GM03348 (cell line): ENCODE data around the gene MOSMO.
"Not testable (repeated sequence)": the region's sequence is repeated elsewhere in the genome, so short reads cannot be mapped to it uniquely, and the experiment has no call there.

ENCODE experiments used
- DNase-seq: peaks from one replicate; pipeline ENCODE4 v3.0.0; 2012; ENCODE audit warnings: low spot score

Gene MOSMO

DNA sequence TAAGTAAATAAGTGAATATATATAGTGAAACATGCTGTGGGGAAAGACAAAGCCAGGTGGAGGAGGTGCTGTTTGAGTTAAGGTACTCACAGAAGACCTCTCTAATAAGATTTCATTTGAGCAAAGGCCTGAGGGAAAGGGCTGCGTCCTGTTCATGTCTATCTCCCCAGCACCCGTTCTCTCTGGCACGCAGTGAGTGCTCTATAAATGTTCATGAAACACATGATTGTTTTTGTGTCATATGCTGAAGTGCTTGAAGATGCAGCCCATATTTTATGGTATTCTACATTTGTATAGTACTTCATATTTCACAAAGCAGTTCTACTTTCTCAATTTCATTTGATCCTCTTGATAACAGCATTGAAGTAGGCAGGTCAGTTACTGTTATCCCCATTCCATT is 85.4 kb downstream of the MOSMO start:
- DNase-seq, result no peak

- DNase-seq, result no peak
These were observed 86.1 kb downstream of the MOSMO start for GRCh38 chr16:22093996-22094395.

DNA sequence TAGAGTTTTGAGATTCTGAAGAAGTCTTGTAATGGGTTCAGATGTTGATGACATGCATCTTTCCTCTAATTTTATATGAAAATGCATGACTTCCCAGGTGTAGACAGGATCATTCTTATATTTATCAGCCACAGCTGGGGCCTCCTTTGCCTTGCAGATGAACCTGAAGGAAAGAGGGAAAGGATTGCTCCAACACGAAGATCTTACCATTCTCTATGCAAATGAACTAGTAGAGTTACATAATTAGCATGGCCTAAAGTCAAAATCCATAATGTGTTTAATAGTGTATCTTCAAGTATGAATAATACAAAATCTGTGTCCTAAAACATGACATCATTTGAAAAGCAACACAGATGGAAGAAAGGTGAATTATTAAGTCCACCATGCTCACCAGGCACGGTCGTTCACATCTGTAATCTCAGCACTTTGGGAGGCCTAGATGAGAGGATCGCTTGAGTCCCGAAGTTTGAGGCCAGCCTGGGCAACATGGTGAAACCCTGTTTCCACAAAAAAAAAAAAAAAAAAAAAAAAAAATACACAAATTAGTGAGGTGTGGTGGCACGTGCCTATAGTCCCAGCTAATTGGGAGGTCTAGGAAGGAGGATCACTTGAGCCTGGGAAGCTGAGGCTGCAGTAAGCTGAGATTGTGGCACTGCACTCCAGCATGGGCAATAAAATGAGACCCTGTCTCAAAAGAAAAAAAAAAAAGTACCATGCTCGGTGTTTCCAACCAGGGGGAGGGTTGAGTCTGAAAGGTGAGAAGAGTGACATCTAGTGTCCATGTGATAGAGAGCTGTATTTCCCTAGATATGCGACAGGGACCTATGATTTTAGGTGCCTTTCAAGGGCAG is 90.7 kb downstream of the MOSMO start:
- peak; percentile 80 for DNase-seq

DNA sequence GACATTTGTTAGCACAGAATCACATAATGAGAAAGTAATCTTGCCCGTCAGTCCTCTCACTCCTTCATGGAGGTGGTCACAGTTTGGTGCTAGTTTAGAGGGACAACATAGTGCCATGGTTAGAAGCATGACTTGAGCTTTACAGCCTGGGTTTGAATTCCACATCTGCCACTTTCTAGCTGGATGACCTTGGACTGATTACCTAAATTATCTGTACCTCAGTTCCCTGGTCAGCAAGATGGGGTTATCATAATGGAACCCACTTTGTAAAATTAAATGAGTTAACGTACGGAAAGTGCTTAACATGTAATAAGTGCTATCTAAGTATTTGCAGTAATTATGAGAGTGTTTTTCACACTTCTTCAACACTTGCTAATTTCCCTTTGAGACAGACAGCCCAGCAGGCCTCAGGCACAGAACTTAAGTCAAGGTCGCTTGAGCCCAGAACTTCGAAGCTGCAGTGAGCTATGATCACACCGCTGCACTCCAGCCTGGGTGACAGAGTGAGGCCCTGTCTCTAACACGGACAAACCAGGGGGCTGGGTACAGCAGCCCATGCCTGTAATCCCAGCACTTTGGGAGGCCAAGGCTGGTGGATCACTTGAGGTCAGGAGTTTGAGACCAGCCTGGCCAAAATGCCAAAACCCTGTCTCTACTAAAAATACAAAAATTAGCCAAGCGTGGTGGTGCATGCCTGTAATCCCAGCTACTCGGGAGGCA is 91.5 kb downstream of the MOSMO start:
- DNase-seq, result no peak

GRCh38 chr16:22103441-22103840 is 95.5 kb downstream of the MOSMO start:
- no peak for DNase-seq

DNA sequence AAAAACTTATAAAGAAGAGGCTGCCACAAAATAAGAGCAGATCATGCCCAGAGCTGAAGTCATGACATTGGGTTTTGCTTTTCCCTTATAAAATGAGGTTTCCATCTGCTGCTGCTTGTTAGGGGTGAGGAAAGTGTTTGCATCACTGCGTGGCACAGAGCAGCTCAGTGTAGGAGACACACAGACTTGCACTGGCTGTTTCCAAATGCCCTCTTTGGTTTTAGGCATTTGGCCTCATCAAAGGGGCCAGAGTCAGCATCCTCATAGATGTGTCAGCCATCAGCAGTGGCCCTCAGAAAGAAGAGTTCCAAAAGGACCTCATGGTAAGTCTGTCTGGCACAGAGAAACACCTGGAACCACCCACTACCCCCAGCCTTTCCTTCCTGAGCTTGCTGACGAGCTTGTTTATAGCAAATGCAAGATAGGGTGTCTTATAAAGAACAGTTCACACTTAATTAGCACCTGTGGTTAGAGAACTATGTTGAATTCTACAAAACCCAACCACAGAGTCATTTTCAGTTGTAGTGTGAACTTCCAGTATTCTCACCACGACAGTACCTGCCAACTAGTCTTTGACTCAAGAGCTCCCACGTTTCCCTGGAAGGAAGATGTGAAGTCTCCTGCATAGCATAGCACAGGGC is 101.5 kb downstream of the MOSMO start:
- no peak for DNase-seq

DNA sequence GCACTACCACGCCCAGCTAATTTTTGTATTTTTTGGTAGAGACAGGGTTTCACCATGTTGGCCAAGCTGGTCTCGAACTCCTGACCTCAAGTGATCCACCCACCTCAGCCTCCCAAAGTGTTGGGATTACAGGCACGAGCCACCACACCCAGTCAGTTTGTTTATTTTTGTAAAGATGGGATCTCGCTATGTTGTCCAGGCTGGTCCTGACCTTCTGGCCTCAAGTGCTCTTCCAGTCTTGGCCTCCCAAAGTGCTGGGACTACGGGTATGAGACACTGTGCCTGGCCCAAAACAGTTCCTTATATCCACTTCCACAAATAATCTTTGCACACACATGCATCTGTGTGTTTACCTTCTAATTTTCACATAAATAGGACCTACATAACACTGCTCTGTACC is 103.7 kb downstream of the MOSMO start:
- not testable (repeated sequence) for DNase-seq

DNA sequence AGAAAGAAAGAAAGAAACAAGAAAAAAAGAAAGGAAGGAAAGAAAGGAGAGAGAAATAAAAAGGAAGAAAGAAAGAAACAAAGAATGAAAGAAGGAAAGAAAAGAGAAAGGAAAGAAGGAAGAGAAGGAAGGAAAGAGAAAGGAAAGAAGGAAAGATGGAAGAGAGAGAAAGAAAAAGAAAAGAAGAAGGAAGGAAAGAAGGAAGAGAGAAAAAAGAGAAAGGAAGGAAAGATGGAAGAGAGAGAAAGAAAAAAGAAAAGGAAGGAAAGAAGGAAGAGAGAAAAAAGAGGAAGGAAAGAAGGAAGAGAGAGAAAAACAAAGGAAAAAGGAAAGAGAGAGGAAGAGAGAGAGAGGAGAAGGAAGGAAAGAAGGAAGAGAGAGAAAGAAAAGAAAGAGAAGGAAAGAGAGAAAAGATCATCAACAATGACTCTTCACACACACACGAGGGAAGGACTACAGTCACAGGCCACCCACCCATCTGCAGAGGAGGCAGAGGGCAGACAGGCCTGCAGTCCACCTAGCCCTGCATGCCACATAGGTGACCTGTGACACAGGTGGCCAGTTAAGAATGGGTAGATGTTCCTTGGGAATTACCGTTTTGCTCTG is 108.3 kb downstream of the MOSMO start:
- DNase-seq, result no peak

DNA sequence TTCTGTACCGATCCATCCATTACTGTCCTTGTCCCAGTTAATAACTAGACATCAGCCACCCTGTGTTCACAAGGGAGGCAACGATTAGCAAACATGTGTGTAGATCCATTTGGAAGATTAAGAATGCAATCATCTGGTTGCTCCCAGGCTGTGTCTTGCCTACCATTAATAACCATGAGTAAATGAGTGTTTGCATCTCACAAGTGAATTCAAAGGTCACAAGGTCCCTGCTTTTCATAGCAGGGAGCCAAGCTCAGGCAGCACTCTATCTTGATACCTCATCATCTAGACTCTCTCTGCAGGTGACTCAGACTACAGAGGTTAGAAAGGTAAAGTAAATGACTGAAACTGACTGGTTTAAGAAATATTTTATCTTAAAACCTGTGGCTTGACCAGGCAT is 109.7 kb downstream of the MOSMO start:
- no peak for DNase-seq

GRCh38 chr16:22120440-22120839 is 112.5 kb downstream of the MOSMO start:
- DNase-seq, result no peak

DNA sequence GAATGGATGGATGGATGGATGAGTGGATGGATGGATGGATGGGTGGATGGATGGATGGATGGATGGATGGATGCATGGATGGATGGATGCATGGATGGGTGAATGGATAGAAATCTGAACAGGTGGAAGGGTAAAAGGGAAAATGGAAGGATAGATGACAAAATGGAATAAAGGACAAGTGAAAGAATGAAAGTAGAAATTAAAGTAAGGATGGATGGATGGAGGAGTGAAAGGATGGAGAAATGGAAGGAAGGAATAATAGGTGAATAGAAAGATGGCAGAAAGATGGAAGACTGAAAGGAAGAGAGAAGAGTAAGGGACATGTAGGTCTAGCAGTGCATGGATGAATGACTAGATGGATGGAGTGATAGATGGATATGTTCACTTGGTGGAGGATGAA is 114.3 kb downstream of the MOSMO start:
- DNase-seq, result no peak

DNA sequence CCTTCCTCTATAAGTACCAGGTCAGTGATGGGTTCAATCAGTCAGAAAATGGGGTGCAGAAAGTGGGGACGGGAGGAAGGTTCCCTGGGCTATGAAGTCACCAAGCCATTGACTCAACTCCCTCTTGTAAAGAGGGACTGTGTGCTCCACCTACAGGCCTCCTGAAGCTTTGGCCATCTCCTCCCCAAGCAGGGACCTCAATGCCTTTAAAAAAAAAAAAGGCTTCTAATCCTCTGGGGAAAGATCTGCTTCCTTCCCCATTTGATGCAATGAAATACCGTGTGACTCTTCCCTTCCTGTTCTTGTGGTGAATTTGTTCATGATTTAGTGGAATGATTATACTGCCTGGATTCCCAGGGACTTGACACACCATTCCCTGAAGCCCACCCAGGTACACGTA is 115.2 kb downstream of the MOSMO start:
- DNase-seq, result no peak

DNA sequence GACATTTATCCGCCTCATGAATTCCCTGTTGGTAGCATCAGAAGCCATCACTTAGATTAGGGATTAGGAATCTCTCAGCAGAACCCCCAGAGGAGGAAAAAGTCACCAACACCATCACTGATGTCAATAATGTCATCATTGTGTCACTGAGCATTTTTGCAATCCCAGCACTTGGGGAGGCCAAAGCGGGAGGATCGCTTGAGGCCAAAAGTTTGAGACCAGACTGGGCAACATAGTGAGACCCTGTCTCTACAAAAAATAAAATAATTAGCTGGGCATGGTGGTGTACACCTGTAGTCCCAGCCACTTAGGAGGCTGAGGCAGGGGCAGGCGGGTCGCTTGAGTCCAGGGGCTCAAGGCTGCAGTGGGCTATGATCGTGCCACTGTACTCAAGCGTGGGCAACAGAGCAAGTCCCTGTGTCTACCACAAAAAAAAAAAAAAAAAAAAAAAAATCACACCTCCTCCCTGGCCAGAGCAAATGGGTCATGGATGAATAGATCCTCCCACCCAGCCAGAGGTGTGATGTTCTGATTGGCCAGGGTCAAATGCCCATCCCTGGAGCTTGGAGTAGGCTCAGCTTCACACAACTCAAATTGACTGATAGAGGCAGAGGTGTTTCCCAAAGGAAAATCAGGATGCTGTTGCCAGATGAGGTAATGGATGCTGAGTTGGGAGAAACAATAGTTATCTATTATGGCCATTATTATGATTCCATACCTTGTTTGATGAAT is 116.0 kb downstream of the MOSMO start:
- DNase-seq, result no peak

DNA sequence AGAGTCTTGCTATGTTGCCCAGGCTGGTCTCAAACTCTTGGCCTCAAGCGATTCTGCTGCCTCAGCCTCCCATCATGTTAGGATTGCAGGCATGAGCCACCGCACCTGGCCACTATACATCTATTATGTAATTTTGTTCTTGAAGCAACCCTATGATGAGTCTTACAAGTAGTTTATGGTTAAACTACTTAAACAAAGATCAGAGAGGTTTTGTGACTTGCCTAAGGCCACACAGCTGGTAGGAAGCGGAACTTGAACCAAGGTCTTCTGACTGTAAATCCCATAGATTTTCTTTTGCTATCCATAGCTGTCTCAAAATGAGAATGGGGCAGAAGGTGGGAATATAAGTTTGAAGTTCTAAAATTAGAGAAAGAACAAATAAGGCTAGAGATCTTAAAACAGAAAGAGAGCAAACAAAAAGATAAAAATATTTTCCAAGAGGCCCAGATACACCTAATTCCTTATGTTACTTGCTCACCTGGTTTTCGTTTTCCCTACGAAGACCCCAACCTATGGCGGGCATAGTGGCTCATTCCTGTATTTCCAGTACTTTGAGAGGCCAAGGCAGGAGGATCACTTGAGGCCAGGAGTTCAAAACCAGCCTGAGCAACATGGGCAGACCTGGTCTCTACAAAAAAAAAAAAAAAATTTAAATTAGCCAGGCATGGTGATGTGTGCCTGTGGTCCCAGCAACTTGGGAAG is 116.8 kb downstream of the MOSMO start:
- no peak for DNase-seq

DNA sequence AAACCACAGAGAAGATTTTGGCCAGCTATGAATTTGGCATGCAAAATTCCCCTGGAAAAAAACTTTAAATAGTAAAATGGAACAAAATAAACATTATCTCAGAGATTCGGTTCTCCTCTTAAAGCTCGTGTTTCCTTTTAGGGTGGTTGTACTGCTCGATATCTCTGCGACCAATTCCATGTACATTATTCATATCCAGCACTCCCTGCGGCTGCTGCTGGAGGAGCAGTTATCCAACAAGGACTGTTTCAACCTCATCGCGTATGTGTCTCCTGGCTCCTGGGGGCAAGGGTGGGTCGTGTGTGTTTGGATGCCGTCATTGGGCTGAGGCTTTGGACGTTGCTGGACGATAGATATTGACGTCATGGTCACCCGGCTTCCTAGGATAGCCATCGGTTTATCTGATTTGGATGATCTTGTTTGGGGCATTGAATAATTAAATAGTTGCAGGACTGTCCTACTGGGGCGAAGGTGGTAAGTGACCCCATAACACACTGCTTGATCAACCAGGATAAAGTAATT is 118.2 kb downstream of the MOSMO start:
- DNase-seq, result no peak

- not testable (repeated sequence) for DNase-seq
These were observed 120.6 kb downstream of the MOSMO start for GRCh38 chr16:22128537-22128936.

- DNase-seq, result no peak
These were observed 122.6 kb downstream of the MOSMO start for GRCh38 chr16:22130528-22130927.

DNA sequence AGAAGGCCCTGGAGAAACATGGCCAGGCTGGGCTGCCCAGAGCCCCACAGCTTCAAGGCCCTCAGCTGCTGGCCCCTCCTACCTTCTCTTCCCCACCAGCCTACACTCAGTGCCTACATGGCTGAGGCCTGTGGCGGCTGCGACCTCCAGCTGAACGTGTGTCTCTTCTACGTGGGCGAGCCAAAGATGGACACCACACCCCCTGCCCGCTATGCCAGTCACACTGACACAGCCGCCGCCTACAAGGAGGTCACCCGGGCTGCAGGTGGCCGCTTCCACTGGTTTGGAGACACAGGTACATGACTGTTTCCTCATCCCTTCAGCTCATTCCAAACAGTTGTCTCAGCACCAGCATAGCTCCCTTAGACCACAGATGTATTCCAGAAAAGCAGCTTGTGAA is 124.9 kb downstream of the MOSMO start:
- no peak for DNase-seq
